ENCODE data around the gene CRHR1. TPM values are rescaled to one million over a fixed set of nuclear protein-coding genes. Genes with fewer than 3 reads are reported as not detected.

Gene CRHR1
- total RNA-seq, 4 donors from 2014 or later: 1.5 to 24.7 (median 7.4) TPM

GRCh38 chr17:45863857-45864654, 79.9 kb downstream of the CRHR1 start:
- intact Hi-C loops (cut with DNase I; ENCODE audit: low total_unique reads): no loop called here
- Histone ChIP-seq H3K9me3 (no peaks in the 10 kb centered on the region), H3K36me3 (no peaks in the 10 kb centered on the region), H3K4me3 (no peak overlapping the region), H3K27ac (no peak overlapping the region), H3K27me3 (no peaks in the 10 kb centered on the region), H3K4me1 (no peaks in the 10 kb centered on the region)
- no peak for TF ChIP-seq POLR2A (IDR thresholded peaks at IDR 0.05)
- no peak for TF ChIP-seq CTCF (IDR thresholded peaks at IDR 0.05)
- no peak for DNase-seq

- intact Hi-C loops (cut with DNase I; ENCODE audit: low total_unique reads): no loop called here
- Histone ChIP-seq H3K4me3 (no peak overlapping the region), H3K9me3 (no peaks in the 10 kb centered on the region), H3K4me1 (no peaks in the 10 kb centered on the region), H3K27me3 (no peaks in the 10 kb centered on the region), H3K36me3 (no peaks in the 10 kb centered on the region), H3K27ac (no peak overlapping the region)
- no peak for TF ChIP-seq CTCF (IDR thresholded peaks at IDR 0.05)
- TF ChIP-seq POLR2A (IDR thresholded peaks at IDR 0.05): no peak
- no peak for DNase-seq
These were observed 83.1 kb downstream of the CRHR1 start for GRCh38 chr17:45867171-45867570.

- H3K4me1 ChIP-seq: no peaks in the 10 kb centered on the region
- no peak overlapping the region for H3K27ac ChIP-seq
- H3K4me3 ChIP-seq: no peak overlapping the region
- no peaks in the 10 kb centered on the region for H3K27me3 ChIP-seq
- H3K9me3 ChIP-seq: no peaks in the 10 kb centered on the region
- TF ChIP-seq POLR2A (IDR thresholded peaks at IDR 0.05) (no peak), CTCF (IDR thresholded peaks at IDR 0.05) (no peak)
- no peaks in the 10 kb centered on the region for H3K36me3 ChIP-seq
- intact Hi-C loops (cut with DNase I; ENCODE audit: low total_unique reads): no loop called here
- DNase-seq: no peak
These were observed 83.6 kb downstream of the CRHR1 start for GRCh38 chr17:45867702-45868101.

GRCh38 chr17:45868276-45868675, 84.2 kb downstream of the CRHR1 start:
- Histone ChIP-seq H3K4me1 (no peaks in the 10 kb centered on the region), H3K27me3 (no peaks in the 10 kb centered on the region), H3K27ac (no peak overlapping the region), H3K9me3 (no peaks in the 10 kb centered on the region), H3K4me3 (no peak overlapping the region), H3K36me3 (no peaks in the 10 kb centered on the region)
- DNase-seq: no peak
- no peak for TF ChIP-seq CTCF (IDR thresholded peaks at IDR 0.05)
- no peak for TF ChIP-seq POLR2A (IDR thresholded peaks at IDR 0.05)
- intact Hi-C loops (cut with DNase I; ENCODE audit: low total_unique reads): no loop called here

- H3K36me3 ChIP-seq: no peaks in the 10 kb centered on the region
- no peaks in the 10 kb centered on the region for H3K27me3 ChIP-seq
- no peaks in the 10 kb centered on the region for H3K4me1 ChIP-seq
- no peak for TF ChIP-seq POLR2A (IDR thresholded peaks at IDR 0.05)
- TF ChIP-seq CTCF (IDR thresholded peaks at IDR 0.05): no peak
- DNase-seq: no peak
- intact Hi-C loops (cut with DNase I; ENCODE audit: low total_unique reads): no loop called here
- no peak overlapping the region for H3K4me3 ChIP-seq
- no peaks in the 10 kb centered on the region for H3K9me3 ChIP-seq
- H3K27ac ChIP-seq: no peak overlapping the region
These were observed 85.7 kb downstream of the CRHR1 start for GRCh38 chr17:45869676-45870341.

Measured in uterus (tissue), 4 donors.